Neural progenitor cell (in vitro differentiated cells): Measurements from ENCODE around the gene PRCP. TPM values are rescaled to one million over a fixed set of nuclear protein-coding genes. Genes with fewer than 3 reads are reported as not detected.

Experiments used
- DNase-seq: peaks from one replicate; pipeline ENCODE4 v3.0.0-alpha.2; 2016; ENCODE audit warnings: low spot score
- H2AFZ ChIP-seq: fragments of 200-600 bp; sonication (generic); replicated peaks from 2 replicates; pipeline ENCODE4 v1.6.1; 2016; ENCODE audit warnings: antibody characterized with exemption
- H3F3A ChIP-seq: fragments of 200-600 bp; sonication (generic); 2 replicates; pipeline ENCODE4 v1.6.1; 2016; ENCODE audit warnings: antibody characterized with exemption, low read depth
- H3K27ac ChIP-seq: fragments of 200-600 bp; sonication (generic); 2 replicates; pipeline ENCODE4 v1.5.1; 2016; ENCODE audit warnings: mild to moderate bottlenecking
- H3K27me3 ChIP-seq: fragments of 200-600 bp; sonication (generic); 2 replicates; pipeline ENCODE4 v1.6.1; 2016; ENCODE audit warnings: mild to moderate bottlenecking, moderate library complexity
- H3K36me3 ChIP-seq: fragments of 200-600 bp; sonication (generic); 2 replicates; pipeline ENCODE4 v1.5.1; 2016
- H3K4me1 ChIP-seq: fragments of 200-600 bp; sonication (generic); 2 replicates; pipeline ENCODE4 v1.6.1; 2016; ENCODE audit warnings: mixed run types
- H3K4me2 ChIP-seq: fragments of 200-600 bp; sonication (generic); 2 replicates; pipeline ENCODE4 v1.6.1; 2016
- H3K4me3 ChIP-seq: fragments of 200-600 bp; sonication (generic); 2 replicates; pipeline ENCODE4 v1.5.1; 2016
- H3K79me2 ChIP-seq: fragments of 200-600 bp; sonication (generic); 2 replicates; pipeline ENCODE4 v1.6.1; 2016; ENCODE audit warnings: low read depth
- H3K9ac ChIP-seq: fragments of 200-600 bp; sonication (generic); 2 replicates; pipeline ENCODE4 v1.6.1; 2016
- H3K9me3 ChIP-seq: fragments of 200-600 bp; sonication (generic); 2 replicates; pipeline ENCODE4 v1.5.1; 2016; ENCODE audit warnings: low read depth
- H4K20me1 ChIP-seq: fragments of 200-600 bp; sonication (generic); 2 replicates; pipeline ENCODE4 v1.6.1; 2016; ENCODE audit warnings: low read depth
- H3K27ac Mint-ChIP-seq: 3 replicates; pipeline ENCODE4 v1.8.0; 2021; ENCODE audit warnings: mixed read lengths
- H3K27me3 Mint-ChIP-seq: 2 replicates; pipeline ENCODE4 v1.8.0; 2022; ENCODE audit warnings: low read depth, mild to moderate bottlenecking, inconsistent platforms, moderate library complexity, mixed read lengths; ENCODE audit not compliant: insufficient read depth
- H3K36me3 Mint-ChIP-seq: 3 replicates; pipeline ENCODE4 v1.8.0; 2021; ENCODE audit warnings: mixed read lengths
- H3K4me1 Mint-ChIP-seq: 3 replicates; pipeline ENCODE4 v1.8.0; 2021; ENCODE audit warnings: mixed read lengths
- H3K4me3 Mint-ChIP-seq: 3 replicates; pipeline ENCODE4 v1.8.0; 2021; ENCODE audit warnings: mild to moderate bottlenecking, moderate library complexity, mixed read lengths
- H3K9me3 Mint-ChIP-seq: 3 replicates; pipeline ENCODE4 v1.8.0; 2020; ENCODE audit warnings: mixed read lengths
- EZH2 ChIP-seq: fragments of 200-600 bp; sonication (generic); IDR thresholded peaks from 2 replicates; pipeline ENCODE4 v1.6.1; 2017; ENCODE audit warnings: antibody characterized with exemption, mild to moderate bottlenecking, moderate library complexity
- EZH2phosphoT487 ChIP-seq: fragments of 200-600 bp; sonication (generic); IDR thresholded peaks from 2 replicates; pipeline ENCODE4 v1.6.1; 2017; ENCODE audit warnings: antibody characterized with exemption
- total RNA-seq: library from RNA; depleted of rRNA; stranded (reverse); fragments of >200 nt; gene quantifications from 2 replicates; pipeline ENCODE4 v1.2.3, GENCODE V29; 2015; ENCODE audit warnings: low replicate concordance
- TF ChIP-seq, protein P1 (sequence below): fragments of 200-600 bp; sonication (generic); IDR thresholded peaks from 2 replicates; pipeline ENCODE4 v1.5.1; 2017; ENCODE audit warnings: antibody characterized with exemption, mild to moderate bottlenecking

PRCP gene
- total RNA-seq, 1 donor from 2014 or later = 67.4 TPM

GRCh38 chr11:82823647-82824619, 76.3 kb downstream of the PRCP start:
- Histone ChIP-seq H3F3A (no peaks in the 10 kb centered on the region), H3K27ac (no peak overlapping the region), H3K36me3 (no peaks in the 10 kb centered on the region), H3K9ac (no peak overlapping the region), H3K4me2 (no peak overlapping the region), H2AFZ (no peak overlapping the region), H3K4me1 (no peaks in the 10 kb centered on the region), H3K9me3 (no peaks in the 10 kb centered on the region), H4K20me1 (peaks cover 22% of the 10 kb centered on the region), H3K79me2 (no peaks in the 10 kb centered on the region), H3K4me3 (no peak overlapping the region), H3K27me3 (peaks cover 92% of the 10 kb centered on the region)
- DNase-seq = no peak
- H3K4me1 Mint-ChIP-seq = peaks cover 18% of the 10 kb centered on the region
- TF ChIP-seq EZH2phosphoT487 (no peak), EZH2 (no peak)
- TF ChIP-seq, protein P1, sequence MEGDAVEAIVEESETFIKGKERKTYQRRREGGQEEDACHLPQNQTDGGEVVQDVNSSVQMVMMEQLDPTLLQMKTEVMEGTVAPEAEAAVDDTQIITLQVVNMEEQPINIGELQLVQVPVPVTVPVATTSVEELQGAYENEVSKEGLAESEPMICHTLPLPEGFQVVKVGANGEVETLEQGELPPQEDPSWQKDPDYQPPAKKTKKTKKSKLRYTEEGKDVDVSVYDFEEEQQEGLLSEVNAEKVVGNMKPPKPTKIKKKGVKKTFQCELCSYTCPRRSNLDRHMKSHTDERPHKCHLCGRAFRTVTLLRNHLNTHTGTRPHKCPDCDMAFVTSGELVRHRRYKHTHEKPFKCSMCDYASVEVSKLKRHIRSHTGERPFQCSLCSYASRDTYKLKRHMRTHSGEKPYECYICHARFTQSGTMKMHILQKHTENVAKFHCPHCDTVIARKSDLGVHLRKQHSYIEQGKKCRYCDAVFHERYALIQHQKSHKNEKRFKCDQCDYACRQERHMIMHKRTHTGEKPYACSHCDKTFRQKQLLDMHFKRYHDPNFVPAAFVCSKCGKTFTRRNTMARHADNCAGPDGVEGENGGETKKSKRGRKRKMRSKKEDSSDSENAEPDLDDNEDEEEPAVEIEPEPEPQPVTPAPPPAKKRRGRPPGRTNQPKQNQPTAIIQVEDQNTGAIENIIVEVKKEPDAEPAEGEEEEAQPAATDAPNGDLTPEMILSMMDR = no peak
- peaks cover 4% of the 10 kb centered on the region for H3K27me3 Mint-ChIP-seq
- no peaks in the 10 kb centered on the region for H3K9me3 Mint-ChIP-seq
- H3K36me3 Mint-ChIP-seq = peaks cover 14% of the 10 kb centered on the region
- H3K4me3 Mint-ChIP-seq = no peak overlapping the region
- H3K27ac Mint-ChIP-seq = peak overlapping the region; percentile 42

DNA sequence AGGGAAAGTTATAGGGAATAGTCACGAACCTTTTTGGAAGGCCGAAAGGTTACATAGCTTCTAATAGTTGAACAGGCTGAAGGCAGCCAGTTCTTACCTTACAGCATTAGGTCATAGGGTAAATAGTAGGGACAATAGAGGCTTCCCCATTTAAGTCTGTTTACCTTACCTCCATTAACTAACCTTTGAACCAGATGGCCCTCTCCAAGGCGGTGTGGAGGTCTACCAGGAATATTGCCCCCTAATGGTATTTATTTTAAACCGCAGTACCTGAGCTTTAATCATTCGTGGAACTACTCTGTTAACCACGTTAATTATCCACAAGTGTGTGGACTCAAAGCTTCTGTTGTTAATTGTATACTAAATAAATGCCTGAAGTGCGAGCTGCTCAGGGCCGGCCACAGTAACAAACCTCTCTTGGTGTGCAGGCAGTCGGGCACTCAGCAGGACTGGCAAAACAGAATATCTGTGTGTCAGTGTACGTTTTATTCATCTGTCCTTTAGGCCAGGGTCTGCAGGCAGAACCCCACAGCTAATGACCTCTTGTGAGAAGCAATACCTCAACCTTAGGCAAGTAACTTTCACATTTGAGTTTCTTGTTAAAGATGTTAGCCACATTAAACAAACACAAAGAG, 81.7 kb downstream of the PRCP start:
- Histone ChIP-seq H3K4me1 (peaks cover 16% of the 10 kb centered on the region), H2AFZ (no peak overlapping the region), H3K27me3 (peaks cover 96% of the 10 kb centered on the region), H3K27ac (no peak overlapping the region), H3K79me2 (no peaks in the 10 kb centered on the region), H3K4me3 (no peak overlapping the region), H3K4me2 (no peak overlapping the region), H3K9ac (no peak overlapping the region), H4K20me1 (peaks cover 59% of the 10 kb centered on the region), H3K9me3 (no peaks in the 10 kb centered on the region), H3K36me3 (no peaks in the 10 kb centered on the region), H3F3A (peaks cover 22% of the 10 kb centered on the region)
- TF ChIP-seq EZH2phosphoT487 (no peak), EZH2 (no peak)
- TF ChIP-seq, protein P1 = peak; percentile 33
- H3K4me3 Mint-ChIP-seq = no peak overlapping the region
- H3K27ac Mint-ChIP-seq = no peak overlapping the region
- H3K27me3 Mint-ChIP-seq = peaks cover 5% of the 10 kb centered on the region
- H3K36me3 Mint-ChIP-seq = no peaks in the 10 kb centered on the region
- no peak for DNase-seq
- H3K4me1 Mint-ChIP-seq = peaks cover 44% of the 10 kb centered on the region
- H3K9me3 Mint-ChIP-seq = no peaks in the 10 kb centered on the region

GRCh38 chr11:82815406-82815805, 84.8 kb downstream of the PRCP start:
- H3K79me2 ChIP-seq = no peaks in the 10 kb centered on the region
- no peak for DNase-seq
- no peaks in the 10 kb centered on the region for H3K9me3 ChIP-seq
- H3F3A ChIP-seq = peaks cover 28% of the 10 kb centered on the region
- H3K27me3 ChIP-seq = peaks cover 99% of the 10 kb centered on the region
- Mint-ChIP-seq H3K4me3 (no peak overlapping the region), H3K27ac (peak overlapping the region; percentile 55), H3K36me3 (no peaks in the 10 kb centered on the region), H3K27me3 (peaks cover 2% of the 10 kb centered on the region), H3K4me1 (peaks cover 55% of the 10 kb centered on the region), H3K9me3 (no peaks in the 10 kb centered on the region)
- H3K36me3 ChIP-seq = no peaks in the 10 kb centered on the region
- H3K4me2 ChIP-seq = peak overlapping the region; percentile 62
- no peak overlapping the region for H2AFZ ChIP-seq
- H3K4me3 ChIP-seq = no peak overlapping the region
- H3K4me1 ChIP-seq = peaks cover 19% of the 10 kb centered on the region
- H3K9ac ChIP-seq = no peak overlapping the region
- no peak overlapping the region for H3K27ac ChIP-seq
- peaks cover 80% of the 10 kb centered on the region for H4K20me1 ChIP-seq
- TF ChIP-seq, protein P1 = no peak
- TF ChIP-seq EZH2phosphoT487 = no peak
- no peak for TF ChIP-seq EZH2
